Esophagus muscularis mucosa (tissue), 4 donors: ENCODE results near the gene LIMCH1.

Source experiments
- CTCF ChIP-seq, 3 experiments: fragments of 200-600 bp in 2 of 3; fragments of 450-650 bp in 1 of 3; sonication (generic) in 2 of 3; IDR thresholded peaks; one replicate each; pipeline ENCODE4 v1.5.1; 2017 to 2019; ENCODE audit warnings: antibody characterized with exemption in 3 of 3, mild to moderate bottlenecking in 2 of 3, moderate library complexity in 1 of 3
- EP300 ChIP-seq: sonication (generic); formaldehyde crosslinking; IDR thresholded peaks from one replicate; pipeline ENCODE4 v1.6.1; 2017; ENCODE audit warnings: antibody characterized with exemption
- POLR2A ChIP-seq: fragments of 450-650 bp; IDR thresholded peaks from one replicate; pipeline ENCODE4 v1.6.1; 2017; ENCODE audit warnings: antibody characterized with exemption, moderate library complexity, mild to moderate bottlenecking, low read depth

GRCh38 chr4:41741354-41741753 is 203.4 kb downstream of the LIMCH1 start:
- TF ChIP-seq POLR2A (no peak), EP300 (no peak), CTCF (IDR thresholded peaks at IDR 0.05) (no peak)
